Left ventricle myocardium superior (tissue), 1 donor: Measurements from ENCODE around the gene HNRNPCL4. TPM values are rescaled to one million over a fixed set of nuclear protein-coding genes. Genes with fewer than 3 reads are reported as not detected.
"Not testable (repeated sequence)": the region's sequence is repeated elsewhere in the genome, so short reads cannot be mapped to it uniquely, and the experiment has no call there.

Source experiments
- ATAC-seq: fragments of 200-7000 bp; cut with Tn5 transposase; one replicate; pipeline ENCODE4 v1.9.1; 2020; ENCODE audit warnings: mild to moderate bottlenecking, moderate library complexity
- DNase-seq: peaks from one replicate; pipeline ENCODE4 v3.0.0-alpha.2; 2020
- intact Hi-C: fragments of 100-400 bp; cut with micrococcal nuclease; formaldehyde crosslinking; loops from one replicate; pipeline ENCODE4 v1.11.0; 2022
- long read RNA-seq: library from polyadenylated mRNA; unstranded; transcript quantifications from one replicate; pipeline ENCODE4 v2.0.0, GENCODE V29; 2021
- total RNA-seq: library from RNA; stranded (reverse); fragmentation: NEBNext Ultra II Directional; extraction: Animal tissue kit (Norgen Biotek cat#: 25700); gene quantifications from one replicate; pipeline ENCODE4 v1.2.1, GENCODE V29; 2021
- donor health status: DM: no; HTN: yes; CAD: no; lungs with severe emphysema.

HNRNPCL4 gene
- not detected for total RNA-seq
- long read RNA-seq, result 0 reads

DNA sequence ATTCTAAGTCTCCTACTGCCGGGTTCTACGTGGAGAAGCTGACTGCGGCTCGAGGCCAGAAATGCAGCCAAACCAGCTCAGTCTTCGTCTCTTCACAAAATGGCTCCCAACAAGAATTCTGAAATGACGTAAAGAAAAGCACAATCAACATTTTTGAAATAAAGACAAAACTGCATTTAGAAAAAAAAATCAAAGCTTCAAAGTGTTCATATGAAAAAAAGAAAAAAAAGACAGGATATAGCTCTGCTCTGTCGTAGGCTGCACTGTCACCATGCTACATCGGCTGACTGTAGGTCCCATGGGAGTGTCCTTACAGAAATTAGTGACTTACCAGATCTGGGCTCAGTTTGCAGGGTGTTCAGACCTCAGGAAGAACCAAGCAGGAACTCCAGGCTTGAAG lies at the start of gene HNRNPCL4:
HNRNPCL4 (minus strand) TSS at position 101 of the 400 bp plus-strand sequence. CDS start 164 bp downstream, outside the sequence.
- ATAC-seq, DNase-seq, intact Hi-C loops: not testable (repeated sequence)

DNA sequence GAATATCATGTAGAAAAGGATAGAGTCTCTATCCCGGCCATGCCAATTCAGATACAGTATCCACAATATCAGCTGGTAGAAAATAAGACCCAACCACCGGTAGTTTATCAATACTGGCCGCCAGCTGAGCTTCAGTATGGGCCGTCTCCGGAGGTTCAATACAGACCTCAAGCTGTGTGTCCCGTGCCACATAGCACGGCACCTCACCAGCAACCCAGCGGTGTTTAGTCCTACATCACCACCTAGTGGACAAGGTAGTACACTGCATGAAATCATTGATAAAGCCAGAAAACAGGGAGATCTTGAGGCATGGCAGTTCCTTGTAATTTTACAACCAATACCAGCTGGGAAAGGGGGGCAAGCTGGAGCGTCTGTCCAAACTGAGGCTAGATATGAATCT lies 43.3 kb upstream of the HNRNPCL4 start:
- intact Hi-C loops, DNase-seq, ATAC-seq: not testable (repeated sequence)

DNA sequence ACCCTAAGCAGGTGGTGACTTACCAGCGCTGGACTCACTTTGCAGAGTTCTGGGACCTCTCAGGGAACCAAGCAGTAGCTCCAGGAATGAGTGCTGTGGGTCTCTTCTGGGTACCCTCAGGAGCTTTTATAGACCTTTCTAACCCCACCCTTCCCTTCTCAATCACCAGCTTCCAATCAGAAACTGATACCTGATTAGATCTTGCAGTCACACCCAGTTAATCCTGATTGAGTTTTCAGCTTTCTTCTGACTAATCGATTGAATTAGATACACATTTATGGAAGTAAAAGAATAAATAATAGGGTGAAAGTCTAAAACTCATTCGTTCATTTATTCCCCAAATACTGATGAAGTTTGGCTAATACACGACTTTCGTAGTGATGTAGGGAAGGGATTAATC lies 35.9 kb upstream of the HNRNPCL4 start, which contains the start of gene PRAMEF13:
PRAMEF13 (minus strand) TSS at position 101 of the 400 bp plus-strand sequence. CDS start 1,820 bp downstream, outside the sequence.
- intact Hi-C loops, ATAC-seq, DNase-seq: not testable (repeated sequence)

- intact Hi-C loops, DNase-seq, ATAC-seq: not testable (repeated sequence)
These were observed 6.1 kb upstream of the HNRNPCL4 start, which contains the start of gene PRAMEF9 for GRCh38 chr1:13171548-13171947. Gene PRAMEF9 (plus strand): TSS chr1:13171848. CDS start chr1:13175281, 3,433 bp downstream.

DNA sequence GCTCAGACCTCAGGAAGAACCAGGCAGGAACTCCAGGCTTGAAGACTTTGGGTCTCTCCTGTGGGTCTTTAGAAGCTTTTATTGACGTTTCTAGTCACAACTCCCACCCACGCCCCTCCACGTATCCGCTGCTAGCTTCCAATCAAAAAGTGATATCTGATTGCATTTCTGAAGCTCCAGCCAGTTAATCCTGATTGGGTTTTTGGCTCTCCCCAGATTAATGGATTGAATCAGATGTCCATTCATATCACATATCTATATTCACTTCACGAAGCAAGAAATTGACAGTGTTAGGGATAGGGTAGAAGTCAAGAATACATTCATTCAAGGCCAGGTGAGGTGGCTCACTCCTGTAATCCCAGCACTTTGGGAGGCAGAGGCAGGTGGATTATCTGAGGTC lies 9.5 kb downstream of the HNRNPCL4 start, which contains the start of gene PRAMEF26:
PRAMEF26 (minus strand) TSS at position 101 of the 400 bp plus-strand sequence. CDS start 2,914 bp downstream, outside the sequence.
- ATAC-seq, DNase-seq, intact Hi-C loops: not testable (repeated sequence)

GRCh38 chr1:13116754-13117153 lies 48.7 kb downstream of the HNRNPCL4 start, which contains the start of gene HNRNPCL2:
Gene HNRNPCL2 (minus strand): TSS chr1:13116854. CDS start chr1:13116400, 454 bp downstream.
- intact Hi-C loops, DNase-seq, ATAC-seq: not testable (repeated sequence)

Other genes starting within 250 kb of the HNRNPCL4 start
- not detected for gene PRAMEF7, start 249.0 kb downstream of the HNRNPCL4 start, total RNA-seq
- not detected for gene PRAMEF6, start 218.1 kb downstream of the HNRNPCL4 start, total RNA-seq
- not detected for gene PRAMEF27, start 109.1 kb downstream of the HNRNPCL4 start, total RNA-seq
- gene HNRNPCL3, start 104.9 kb downstream of the HNRNPCL4 start, total RNA-seq, result not detected
- not detected for gene PRAMEF25, start 94.9 kb downstream of the HNRNPCL4 start, total RNA-seq
- gene HNRNPCL2, start 48.8 kb downstream of the HNRNPCL4 start, total RNA-seq, result not detected
- not detected for gene PRAMEF26, start 9.6 kb downstream of the HNRNPCL4 start, total RNA-seq
- not detected for gene PRAMEF9, start 6.2 kb upstream of the HNRNPCL4 start, total RNA-seq
- gene PRAMEF13, start 35.8 kb upstream of the HNRNPCL4 start, total RNA-seq, result not detected
- not detected for gene PRAMEF18, start 60.5 kb upstream of the HNRNPCL4 start, total RNA-seq
- not detected for gene PRAMEF5, start 88.6 kb upstream of the HNRNPCL4 start, total RNA-seq
- gene PRAMEF8, start 119.5 kb upstream of the HNRNPCL4 start, total RNA-seq, result not detected
- not detected for gene PRAMEF33, start 137.9 kb upstream of the HNRNPCL4 start, total RNA-seq
- gene PRAMEF15, start 149.9 kb upstream of the HNRNPCL4 start, total RNA-seq, result not detected
- gene PRAMEF14, start 181.5 kb upstream of the HNRNPCL4 start, total RNA-seq, result not detected
- gene PRAMEF19, start 206.3 kb upstream of the HNRNPCL4 start, total RNA-seq, result not detected
- gene PRAMEF17, start 224.0 kb upstream of the HNRNPCL4 start, total RNA-seq, result not detected
- gene PRAMEF20, start 244.8 kb upstream of the HNRNPCL4 start, total RNA-seq, result not detected